ENCODE results near the gene SDK1.
"Not testable (repeated sequence)": the region's sequence is repeated elsewhere in the genome, so short reads cannot be mapped to it uniquely, and the experiment has no call there.

SDK1 gene

GRCh38 chr7:4241304-4241612 lies 940.2 kb downstream of the SDK1 start:
- DNase-seq = no peak

- no peak for DNase-seq
These were observed 940.7 kb downstream of the SDK1 start for GRCh38 chr7:4241791-4242190.

DNA sequence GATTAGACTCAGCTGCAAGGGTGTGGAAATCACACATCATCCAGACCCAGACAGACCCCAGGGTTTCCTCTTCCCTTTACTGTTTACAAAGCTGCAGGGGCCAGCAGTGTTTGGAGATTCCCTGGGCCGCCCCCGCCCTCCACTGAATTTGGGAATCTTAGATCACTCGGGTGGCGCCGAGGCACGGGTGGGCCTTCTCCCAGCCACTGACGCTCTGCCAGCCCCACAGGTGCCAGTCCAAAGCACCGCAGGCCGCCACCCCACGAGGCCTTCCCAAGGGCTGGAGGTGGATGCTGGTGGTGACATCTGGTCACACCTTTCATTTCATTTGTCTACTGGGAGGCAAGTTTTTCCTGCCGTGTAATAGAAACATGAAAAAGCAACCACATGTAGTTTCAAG lies 941.7 kb downstream of the SDK1 start:
- DNase-seq = no peak

DNA sequence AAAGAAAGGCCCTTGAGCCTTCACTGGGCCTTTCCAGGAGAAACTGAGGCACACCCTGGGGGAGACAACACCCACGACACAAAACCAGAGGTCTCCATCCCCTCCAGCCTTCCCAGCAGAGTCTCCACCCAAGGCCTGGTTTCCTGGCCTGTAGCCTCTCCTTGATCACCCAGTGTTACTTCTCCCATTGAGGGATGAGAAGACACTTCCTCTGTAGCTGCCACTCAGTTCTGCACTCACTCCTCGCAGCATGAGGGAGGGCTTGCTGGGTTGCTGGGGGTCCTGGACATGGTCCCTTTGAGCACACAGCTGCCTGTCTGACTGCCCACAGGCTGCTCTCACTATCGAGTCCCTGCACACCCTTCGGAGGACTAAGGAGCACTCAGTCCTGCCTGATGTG lies 943.0 kb downstream of the SDK1 start:
- no peak for DNase-seq

DNA sequence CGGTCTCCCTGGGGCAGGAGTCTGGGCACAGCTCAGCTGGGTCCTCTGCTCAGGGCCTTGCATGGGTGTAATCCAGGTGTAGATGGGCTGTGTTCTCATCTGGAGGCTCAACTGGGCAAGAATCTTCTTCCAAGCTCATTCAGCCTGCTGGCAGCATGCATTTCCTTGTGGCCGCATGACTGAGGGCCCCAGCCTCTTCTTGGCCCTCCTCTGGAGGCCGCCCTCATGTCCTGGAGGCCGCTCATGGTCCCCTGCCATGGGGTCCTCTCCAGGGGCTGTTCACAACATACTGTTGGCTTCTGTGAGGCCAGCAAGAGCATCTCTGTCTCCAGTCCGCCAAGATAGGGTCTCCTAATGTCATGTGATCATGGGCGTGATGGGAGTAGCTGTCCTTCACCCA lies 943.6 kb downstream of the SDK1 start:
- no peak for DNase-seq

GRCh38 chr7:4245135-4245865 lies 944.2 kb downstream of the SDK1 start:
- no peak for DNase-seq

DNA sequence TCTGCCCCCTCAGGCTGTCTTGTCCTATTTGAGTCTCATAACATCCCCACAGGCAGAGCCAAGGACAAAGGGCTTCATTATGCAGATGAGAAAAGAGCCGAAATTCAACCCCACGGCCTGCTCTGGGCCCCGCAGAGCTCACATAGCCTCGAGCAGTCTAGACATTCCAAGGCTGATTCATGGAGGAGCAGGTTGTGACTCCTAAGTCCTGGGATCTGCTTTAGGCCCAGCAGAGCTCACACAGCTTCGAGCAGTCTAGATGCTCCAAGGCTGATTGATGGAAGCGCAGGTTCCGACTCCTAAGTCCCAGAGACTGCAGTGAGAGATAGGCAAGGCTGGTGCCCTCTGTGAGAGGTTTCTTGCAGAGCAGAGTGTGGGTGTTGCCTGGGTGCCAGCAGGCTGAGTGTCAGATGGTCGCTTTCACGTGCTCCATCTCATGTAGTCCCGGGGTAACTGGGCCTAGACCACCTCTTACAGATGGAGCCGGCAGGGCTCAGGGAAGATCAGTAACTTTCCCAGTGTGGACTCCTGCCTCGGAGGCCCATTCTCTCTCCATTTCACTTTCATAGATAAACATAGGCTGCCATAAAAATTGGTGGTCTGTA lies 944.9 kb downstream of the SDK1 start:
- DNase-seq = no peak

GRCh38 chr7:4246536-4246935 lies 945.5 kb downstream of the SDK1 start:
- no peak for DNase-seq

DNA sequence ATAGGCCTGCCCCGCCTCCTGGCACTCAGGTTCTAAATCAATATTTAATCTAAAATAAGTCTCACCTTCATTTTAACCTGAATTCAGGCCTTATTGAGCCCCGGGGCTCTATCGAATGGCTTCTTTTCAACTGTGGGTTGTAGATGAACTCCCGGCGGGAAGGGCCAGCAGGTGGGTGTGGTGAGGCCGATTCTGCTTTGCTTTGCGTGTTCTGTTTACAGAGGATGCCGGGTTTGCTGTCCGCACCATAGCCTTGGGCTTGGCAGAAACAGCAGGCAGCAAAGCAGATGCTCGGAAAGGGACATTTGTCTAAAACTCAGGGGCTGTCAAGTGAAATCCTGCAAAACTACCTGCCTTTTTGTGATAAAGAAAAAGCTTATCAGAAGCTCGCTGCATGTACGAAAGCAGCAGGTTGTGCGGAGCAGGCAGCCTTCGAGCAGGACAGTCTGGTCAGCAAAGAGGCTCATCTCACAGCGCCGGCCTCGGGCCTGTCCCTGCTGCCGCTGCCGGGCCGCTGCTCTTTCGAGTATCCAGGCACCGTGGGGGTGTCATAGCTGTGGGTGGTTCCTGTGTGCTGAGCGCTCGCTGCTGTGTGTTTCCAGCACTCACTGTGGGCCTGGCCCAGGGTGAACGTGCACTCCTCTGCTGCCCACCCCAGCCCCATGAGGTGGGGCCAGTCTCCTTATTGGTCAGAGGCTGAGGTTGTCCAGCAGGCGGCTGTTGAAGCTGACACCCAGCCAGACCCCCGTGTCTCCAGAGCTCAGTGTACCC lies 946.2 kb downstream of the SDK1 start:
- DNase-seq = no peak

DNA sequence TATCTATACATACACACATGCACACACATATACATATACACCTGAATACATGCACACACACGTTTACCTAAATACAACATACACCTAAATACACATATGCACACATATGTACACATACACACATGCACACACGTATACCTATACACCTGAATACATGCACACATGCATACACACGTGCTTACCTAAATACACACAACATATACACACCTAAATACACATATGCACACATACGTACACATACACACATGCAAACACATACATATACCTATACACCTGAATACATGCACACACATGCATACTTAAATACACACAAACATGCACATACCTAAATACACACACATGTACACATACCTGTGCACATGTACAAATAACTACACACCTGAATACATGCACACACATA lies 947.2 kb downstream of the SDK1 start:
- no peak for DNase-seq

- no peak for DNase-seq
These were observed 948.2 kb downstream of the SDK1 start for GRCh38 chr7:4249241-4249640.

DNA sequence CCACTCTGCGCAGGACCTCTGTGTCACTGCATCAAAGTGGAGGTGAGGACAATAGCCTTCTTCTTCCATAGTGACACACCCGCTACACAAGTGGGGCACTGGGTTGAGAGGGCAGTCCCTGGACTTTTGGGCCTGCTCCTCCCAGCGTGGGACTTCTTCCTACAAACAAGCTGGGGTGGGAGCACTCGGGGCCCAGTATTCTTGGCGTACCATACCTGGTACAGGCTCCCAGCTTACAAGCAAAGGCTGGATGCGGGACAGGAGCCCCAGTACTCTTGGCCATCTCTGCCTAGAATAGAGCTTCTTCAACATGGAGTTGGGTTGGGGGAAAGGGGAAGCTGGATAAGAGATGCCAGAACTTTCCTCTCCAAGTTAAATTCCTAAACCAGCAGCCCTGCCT lies 954.3 kb downstream of the SDK1 start:
- DNase-seq = no peak

- DNase-seq = no peak
These were observed 955.2 kb downstream of the SDK1 start for GRCh38 chr7:4256286-4256685.

DNA sequence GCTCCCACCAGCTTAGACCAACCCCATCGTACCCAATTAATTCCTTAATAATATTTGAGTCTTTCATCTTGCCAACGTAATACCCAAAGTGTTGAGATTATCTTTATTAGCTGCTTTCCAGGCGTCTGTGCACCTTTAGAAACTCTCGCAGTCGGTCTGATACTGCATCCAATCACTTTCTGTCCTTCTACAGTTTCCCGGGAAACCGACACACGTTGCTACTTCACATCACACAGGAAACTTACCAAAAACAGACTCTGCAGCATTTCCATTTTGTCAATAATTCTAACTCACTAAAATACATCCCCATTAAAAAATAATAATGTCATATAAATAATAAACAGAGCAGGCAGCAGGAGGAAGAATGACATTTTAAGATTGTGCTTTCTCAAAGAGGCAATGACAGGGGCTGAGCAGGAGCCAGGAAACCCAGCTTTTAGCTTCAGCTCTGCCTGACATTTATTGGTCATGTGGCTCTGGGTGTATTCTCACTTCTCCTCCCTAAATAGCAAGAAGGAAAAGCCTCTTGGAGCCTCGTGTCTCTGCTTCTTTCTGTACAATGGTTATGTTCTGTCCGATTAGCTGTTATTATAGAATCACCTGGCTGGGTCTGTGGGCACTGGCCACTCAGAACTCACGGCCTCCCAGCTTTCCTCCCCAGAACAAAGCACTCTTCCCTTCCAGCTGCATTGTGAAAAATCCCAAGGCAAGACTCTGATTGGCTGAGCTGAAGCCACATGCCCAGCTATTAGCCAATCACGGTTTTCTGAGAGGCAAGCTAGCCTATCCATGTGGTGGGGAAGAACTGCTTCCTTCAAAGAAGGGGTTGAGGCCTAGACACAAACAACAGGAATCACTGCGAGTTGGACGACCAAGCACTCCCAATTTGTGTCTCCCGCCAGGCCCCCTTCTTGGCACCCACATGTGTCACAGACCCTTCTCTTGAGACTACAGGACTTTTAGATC lies 956.4 kb downstream of the SDK1 start:
- DNase-seq = no peak

GRCh38 chr7:4260116-4260515 lies 959.1 kb downstream of the SDK1 start:
- not testable (repeated sequence) for DNase-seq

DNA sequence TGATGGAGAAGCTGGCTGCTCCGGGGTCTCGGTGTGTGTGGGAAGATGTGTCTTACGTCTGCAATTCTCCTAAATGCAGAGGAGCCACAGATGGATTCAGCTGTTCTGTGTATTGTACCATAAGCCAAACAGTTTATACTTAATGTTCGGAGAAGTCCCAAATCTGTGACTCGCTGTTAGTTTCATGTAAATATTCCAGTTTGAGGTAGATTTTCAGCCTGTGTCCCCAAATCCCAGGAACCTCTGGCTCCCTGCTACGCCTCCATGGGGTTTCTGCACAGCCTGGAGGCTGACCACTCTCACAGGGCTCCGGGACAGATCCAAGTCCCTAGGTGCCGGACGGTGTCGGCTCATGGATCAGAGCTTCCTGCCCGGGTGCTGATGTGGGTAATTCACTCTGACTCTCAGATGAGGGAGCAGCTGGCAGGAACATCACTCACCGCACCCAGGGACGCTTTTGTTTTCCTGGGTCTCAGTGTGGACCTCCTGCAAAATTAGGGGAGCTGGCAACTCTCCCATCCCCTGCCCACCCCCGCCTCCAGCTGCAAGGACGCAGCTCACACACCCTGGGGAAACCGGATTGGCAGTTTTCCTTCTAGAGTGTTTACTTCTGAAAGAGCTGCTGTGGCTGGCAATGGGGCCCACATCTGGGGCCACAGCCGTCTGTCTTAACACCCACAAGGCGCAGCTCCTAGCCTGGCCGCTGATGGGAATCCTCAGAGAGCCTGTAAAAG lies 960.0 kb downstream of the SDK1 start:
- DNase-seq = no peak

- DNase-seq = no peak
These were observed 960.5 kb downstream of the SDK1 start for GRCh38 chr7:4261601-4261960.

DNA sequence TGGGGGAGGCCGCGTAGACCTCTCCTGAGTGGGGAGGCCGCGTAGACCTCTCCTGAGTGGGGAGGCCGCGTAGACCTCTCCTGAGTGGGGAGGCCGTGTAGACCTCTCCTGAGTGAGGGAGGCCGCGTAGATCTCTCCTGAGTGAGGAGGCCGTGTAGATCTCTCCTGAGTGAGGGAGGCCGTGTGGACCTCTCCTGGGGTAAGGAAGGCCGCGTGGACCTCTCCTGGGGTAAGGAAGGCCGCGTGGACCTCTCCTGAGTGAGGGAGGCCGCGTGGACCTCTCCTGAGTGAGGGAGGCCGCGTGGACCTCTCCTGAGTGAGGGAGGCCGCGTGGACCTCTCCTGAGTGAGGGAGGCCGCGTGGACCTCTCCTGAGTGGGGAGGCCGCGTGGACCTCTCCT lies 963.2 kb downstream of the SDK1 start:
- DNase-seq = not testable (repeated sequence)

DNA sequence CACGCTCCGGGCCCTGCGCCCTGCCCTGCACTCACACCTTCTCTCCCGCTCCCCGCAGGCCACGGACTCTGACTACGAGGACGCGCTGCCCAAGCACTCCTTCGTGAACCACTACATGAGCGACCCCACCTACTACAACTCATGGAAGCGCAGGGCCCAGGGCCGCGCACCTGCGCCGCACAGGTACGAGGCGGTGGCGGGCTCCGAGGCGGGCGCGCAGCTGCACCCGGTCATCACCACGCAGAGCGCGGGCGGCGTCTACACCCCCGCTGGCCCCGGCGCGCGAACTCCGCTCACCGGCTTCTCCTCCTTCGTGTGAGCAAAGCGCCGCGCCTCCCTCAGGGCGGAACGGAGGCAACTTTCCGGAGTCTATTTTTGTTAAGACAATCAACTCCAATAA lies 964.0 kb downstream of the SDK1 start:
- DNase-seq = no peak

DNA sequence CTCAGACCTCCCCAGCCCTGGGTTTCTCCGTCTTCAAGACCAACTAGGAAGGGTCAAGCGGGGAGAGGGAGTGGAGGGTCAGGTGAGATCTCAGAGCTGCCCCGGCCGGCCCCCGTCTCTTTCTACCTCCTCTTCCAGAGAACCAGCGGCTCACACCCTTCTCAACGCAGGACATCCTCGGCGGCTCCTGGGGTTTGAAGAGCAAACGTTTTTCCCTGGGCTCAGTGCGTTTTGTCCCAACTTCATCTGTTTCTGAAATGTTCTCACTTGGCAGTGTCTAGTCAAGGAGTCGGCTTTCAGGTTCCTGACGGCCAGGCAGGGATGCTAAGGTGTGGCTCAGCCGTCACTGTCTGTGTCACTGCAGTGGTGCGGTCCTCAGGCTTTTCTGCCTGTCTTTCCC lies 964.6 kb downstream of the SDK1 start:
- DNase-seq = no peak

DNA sequence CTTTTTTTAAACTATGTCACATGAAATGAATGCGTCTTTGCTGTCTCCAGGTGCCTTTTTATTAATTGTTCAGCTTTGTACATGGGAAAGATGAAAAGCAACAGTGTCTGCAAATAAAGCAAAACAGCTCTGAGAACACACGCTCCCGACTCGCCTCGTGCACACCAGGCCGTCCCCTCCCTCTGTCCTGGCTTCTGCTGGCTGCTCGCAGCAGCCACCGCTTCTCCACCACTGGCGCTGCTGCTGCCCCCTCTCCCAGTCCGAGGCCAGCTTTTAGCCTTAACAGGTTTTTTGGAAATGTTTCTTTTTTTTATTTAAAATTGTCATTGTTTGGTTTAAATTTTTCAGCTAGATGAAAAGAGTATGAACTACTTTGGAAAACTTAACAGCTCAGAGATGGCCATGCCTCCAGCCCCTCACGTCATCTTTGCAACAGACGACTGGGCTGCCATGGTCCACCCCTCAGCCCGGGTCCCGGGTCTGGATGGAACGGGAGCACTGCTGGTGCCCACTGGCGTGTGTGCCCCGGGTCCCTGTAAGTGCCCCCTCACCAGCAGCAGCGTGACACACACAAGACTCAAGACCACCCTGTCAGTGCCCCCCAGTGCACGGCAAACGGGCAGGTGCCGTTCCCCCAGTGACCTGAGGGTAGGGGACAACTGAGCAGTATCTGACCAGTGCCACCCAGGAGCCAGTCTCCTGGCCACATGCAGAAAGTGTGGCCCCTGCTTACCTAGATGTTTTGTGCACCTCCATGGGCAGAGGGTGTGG lies 965.4 kb downstream of the SDK1 start:
- DNase-seq = no peak
